ENCODE measurements around the gene GIPR.

Gene GIPR

GRCh38 chr19:45659096-45659729 lies 8.8 kb upstream of the GIPR start:
- H3K27ac ChIP-seq (ENCODE audit: poor library complexity, severe bottlenecking) = no peak overlapping the region
- H3K4me1 ChIP-seq (ENCODE audit: insufficient read depth, poor library complexity, severe bottlenecking) = no peaks in the 10 kb centered on the region
- TF ChIP-seq CTCF (IDR thresholded peaks at IDR 0.05; ENCODE audit: poor library complexity, severe bottlenecking) = no peak
- H3K9me3 ChIP-seq (ENCODE audit: severe bottlenecking) = no peaks in the 10 kb centered on the region
- H3K36me3 ChIP-seq (ENCODE audit: low read depth) = no peaks in the 10 kb centered on the region
- H3K4me3 ChIP-seq (ENCODE audit: severe bottlenecking) = no peak overlapping the region
- H3K27me3 ChIP-seq (ENCODE audit: insufficient read depth, poor library complexity, severe bottlenecking) = no peaks in the 10 kb centered on the region
- ATAC-seq (ENCODE audit: low read depth) (no peak), DNase-seq (ENCODE audit: low spot score) (no peak)

GRCh38 chr19:45660636-45661035 lies 7.4 kb upstream of the GIPR start:
- Histone ChIP-seq H3K4me1 (ENCODE audit: insufficient read depth, poor library complexity, severe bottlenecking) (no peaks in the 10 kb centered on the region), H3K4me3 (ENCODE audit: severe bottlenecking) (no peak overlapping the region), H3K27me3 (ENCODE audit: insufficient read depth, poor library complexity, severe bottlenecking) (no peaks in the 10 kb centered on the region), H3K27ac (ENCODE audit: poor library complexity, severe bottlenecking) (no peak overlapping the region), H3K36me3 (ENCODE audit: low read depth) (no peaks in the 10 kb centered on the region), H3K9me3 (ENCODE audit: severe bottlenecking) (no peaks in the 10 kb centered on the region)
- TF ChIP-seq CTCF (IDR thresholded peaks at IDR 0.05; ENCODE audit: poor library complexity, severe bottlenecking) = no peak
- no peak for ATAC-seq (ENCODE audit: low read depth)
- no peak for DNase-seq (ENCODE audit: low spot score)

GRCh38 chr19:45663800-45664199 lies 4.2 kb upstream of the GIPR start:
- no peak for ATAC-seq (ENCODE audit: low read depth)
- Histone ChIP-seq H3K9me3 (ENCODE audit: severe bottlenecking) (no peaks in the 10 kb centered on the region), H3K36me3 (ENCODE audit: low read depth) (no peaks in the 10 kb centered on the region), H3K27me3 (ENCODE audit: insufficient read depth, poor library complexity, severe bottlenecking) (no peaks in the 10 kb centered on the region), H3K27ac (ENCODE audit: poor library complexity, severe bottlenecking) (no peak overlapping the region), H3K4me3 (ENCODE audit: severe bottlenecking) (no peak overlapping the region), H3K4me1 (ENCODE audit: insufficient read depth, poor library complexity, severe bottlenecking) (peaks cover 6% of the 10 kb centered on the region)
- no peak for TF ChIP-seq CTCF (IDR thresholded peaks at IDR 0.05; ENCODE audit: poor library complexity, severe bottlenecking)
- DNase-seq (ENCODE audit: low spot score) = no peak

GRCh38 chr19:45664575-45664974 lies 3.4 kb upstream of the GIPR start:
- no peak for ATAC-seq (ENCODE audit: low read depth)
- H3K27me3 ChIP-seq (ENCODE audit: insufficient read depth, poor library complexity, severe bottlenecking) = no peaks in the 10 kb centered on the region
- no peak overlapping the region for H3K27ac ChIP-seq (ENCODE audit: poor library complexity, severe bottlenecking)
- H3K9me3 ChIP-seq (ENCODE audit: severe bottlenecking) = no peaks in the 10 kb centered on the region
- H3K4me1 ChIP-seq (ENCODE audit: insufficient read depth, poor library complexity, severe bottlenecking) = peaks cover 6% of the 10 kb centered on the region
- H3K36me3 ChIP-seq (ENCODE audit: low read depth) = no peaks in the 10 kb centered on the region
- H3K4me3 ChIP-seq (ENCODE audit: severe bottlenecking) = no peak overlapping the region
- no peak for DNase-seq (ENCODE audit: low spot score)
- no peak for TF ChIP-seq CTCF (IDR thresholded peaks at IDR 0.05; ENCODE audit: poor library complexity, severe bottlenecking)

GRCh38 chr19:45668342-45668871 lies 386 bp downstream of the GIPR start:
- Histone ChIP-seq H3K9me3 (ENCODE audit: severe bottlenecking) (no peaks in the 10 kb centered on the region), H3K4me3 (ENCODE audit: severe bottlenecking) (peak overlapping the region; percentile 16), H3K27ac (ENCODE audit: poor library complexity, severe bottlenecking) (no peak overlapping the region), H3K4me1 (ENCODE audit: insufficient read depth, poor library complexity, severe bottlenecking) (peaks cover 6% of the 10 kb centered on the region), H3K27me3 (ENCODE audit: insufficient read depth, poor library complexity, severe bottlenecking) (no peaks in the 10 kb centered on the region), H3K36me3 (ENCODE audit: low read depth) (no peaks in the 10 kb centered on the region)
- DNase-seq (ENCODE audit: low spot score) = no peak
- ATAC-seq (ENCODE audit: low read depth) = no peak
- TF ChIP-seq CTCF (IDR thresholded peaks at IDR 0.05; ENCODE audit: poor library complexity, severe bottlenecking) = no peak
